ENCODE results near the gene CWC15.
A peak's percentile ranks its signal among the peaks of the same experiment; 100 is the strongest.
"Not testable (repeated sequence)": the region's sequence is repeated elsewhere in the genome, so short reads cannot be mapped to it uniquely, and the experiment has no call there.

CWC15 gene

GRCh38 chr11:94973099-94973968 is at the start of gene CWC15, which contains the start of gene KDM4D:
CWC15 (minus strand) TSS chr11:94973556; CDS start chr11:94972185, 1,371 bp downstream.
KDM4D (plus strand) TSS chr11:94973709; CDS start chr11:94997373, 23,664 bp downstream.
- DNase-seq (ENCODE audit: low spot score): peak; percentile 95

GRCh38 chr11:95021468-95021867 is 48.1 kb upstream of the CWC15 start:
- DNase-seq (ENCODE audit: low spot score): not testable (repeated sequence)

- DNase-seq (ENCODE audit: low spot score): no peak
These were observed 42.8 kb upstream of the CWC15 start for GRCh38 chr11:95016139-95016538.

GRCh38 chr11:95014184-95014821 is 40.9 kb upstream of the CWC15 start:
- no peak for DNase-seq (ENCODE audit: low spot score)

- no peak for DNase-seq (ENCODE audit: low spot score)
These were observed 38.0 kb upstream of the CWC15 start for GRCh38 chr11:95011376-95011775.

GRCh38 chr11:95005642-95006041 is 32.3 kb upstream of the CWC15 start:
- no peak for DNase-seq (ENCODE audit: low spot score)

- DNase-seq (ENCODE audit: low spot score): no peak
These were observed 30.4 kb upstream of the CWC15 start for GRCh38 chr11:95003716-95004115.

GRCh38 chr11:94998285-94998684 is 24.9 kb upstream of the CWC15 start:
- no peak for DNase-seq (ENCODE audit: low spot score)

GRCh38 chr11:94997437-94997836 is 24.1 kb upstream of the CWC15 start:
- DNase-seq (ENCODE audit: low spot score): no peak

- DNase-seq (ENCODE audit: low spot score): no peak
These were observed 20.1 kb upstream of the CWC15 start for GRCh38 chr11:94993400-94993943.

- peak; percentile 22 for DNase-seq (ENCODE audit: low spot score)
These were observed 15.4 kb upstream of the CWC15 start for GRCh38 chr11:94988748-94989147.

GRCh38 chr11:94987378-94987777 is 14.0 kb upstream of the CWC15 start:
- DNase-seq (ENCODE audit: low spot score): no peak

GRCh38 chr11:94975599-94975998 is 2.2 kb upstream of the CWC15 start:
- DNase-seq (ENCODE audit: low spot score): no peak

- no peak for DNase-seq (ENCODE audit: low spot score)
These were observed 822 bp upstream of the CWC15 start for GRCh38 chr11:94974178-94974577.

- no peak for DNase-seq (ENCODE audit: low spot score)
These were observed 657 bp downstream of the CWC15 start for GRCh38 chr11:94972700-94973098.

- no peak for DNase-seq (ENCODE audit: low spot score)
These were observed 4.9 kb downstream of the CWC15 start for GRCh38 chr11:94968334-94968958.

- DNase-seq (ENCODE audit: low spot score): no peak
These were observed 8.4 kb downstream of the CWC15 start for GRCh38 chr11:94964934-94965333.

- DNase-seq (ENCODE audit: low spot score): no peak
These were observed 12.1 kb downstream of the CWC15 start for GRCh38 chr11:94961255-94961654.

GRCh38 chr11:94960488-94960887 is 12.9 kb downstream of the CWC15 start:
- no peak for DNase-seq (ENCODE audit: low spot score)

GRCh38 chr11:94959179-94959578 is 14.2 kb downstream of the CWC15 start:
- no peak for DNase-seq (ENCODE audit: low spot score)

GRCh38 chr11:94958121-94958696 is 15.1 kb downstream of the CWC15 start:
- no peak for DNase-seq (ENCODE audit: low spot score)

- no peak for DNase-seq (ENCODE audit: low spot score)
These were observed 16.4 kb downstream of the CWC15 start for GRCh38 chr11:94956963-94957362.

Measured in activated CD4-positive, alpha-beta T cell treated with anti-CD3 and anti-CD28 coated beads, Interleukin-2, Interleukin-4, amounts not matched to agents 100 ng/mL and 50 ng/mL, durations not matched to agents 16 hours and 8 hours (primary cell).